Activated CD4-positive, alpha-beta T cell treated with anti-CD3 and anti-CD28 coated beads, Interleukin-2, Interleukin-4, amounts not matched to agents 100 ng/mL and 50 ng/mL, durations not matched to agents 16 hours and 8 hours (primary cell): ENCODE data around the gene APMAP.

Experiments
- DNase-seq: peaks from one replicate; pipeline ENCODE4 v3.0.0-alpha.2; 2020; ENCODE audit warnings: low spot score

Gene APMAP

GRCh38 chr20:25023356-25023755 is 30.8 kb upstream of the APMAP start:
- no peak for DNase-seq

GRCh38 chr20:25022680-25023079 is 30.1 kb upstream of the APMAP start:
- no peak for DNase-seq

DNA sequence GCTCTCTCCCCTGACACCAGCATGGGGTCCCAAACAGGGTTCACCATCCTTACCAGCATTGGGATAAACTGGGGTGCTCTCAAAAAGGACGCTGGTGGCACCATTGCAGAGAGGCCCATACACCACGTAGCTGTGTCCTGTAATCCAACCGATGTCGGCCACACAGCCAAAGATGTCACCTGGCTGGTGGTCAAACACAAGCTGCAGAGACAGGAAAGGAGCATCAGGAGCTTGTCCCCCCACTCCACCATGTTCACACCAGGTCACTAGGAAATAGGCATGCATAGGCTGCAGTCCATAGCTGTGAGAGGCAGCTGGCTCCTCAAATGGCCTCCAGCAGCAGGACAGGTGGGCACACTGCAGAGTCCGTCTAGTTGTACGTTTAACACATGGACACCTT is 28.8 kb upstream of the APMAP start:
- DNase-seq: no peak

- no peak for DNase-seq
These were observed 28.4 kb upstream of the APMAP start for GRCh38 chr20:25020901-25021301.

DNA sequence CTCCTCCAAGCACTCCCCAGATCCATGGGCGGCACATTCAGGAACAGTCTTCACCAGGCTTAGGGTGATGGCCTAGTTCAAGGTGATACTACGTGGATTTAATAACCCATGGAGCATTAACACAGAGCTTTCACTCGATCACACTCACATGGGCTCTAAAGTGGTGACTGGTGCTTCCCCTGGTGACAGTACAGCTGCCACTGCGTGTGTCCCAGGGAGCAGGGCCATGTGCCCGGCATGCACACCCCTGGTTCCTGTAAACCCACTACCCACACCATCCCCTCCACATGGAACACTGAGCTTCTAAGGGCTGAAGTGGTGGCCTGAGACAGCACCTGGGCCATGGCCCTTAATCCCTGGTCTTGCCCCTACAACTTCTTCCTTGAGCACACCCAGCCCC is 27.8 kb upstream of the APMAP start:
- DNase-seq: no peak

DNA sequence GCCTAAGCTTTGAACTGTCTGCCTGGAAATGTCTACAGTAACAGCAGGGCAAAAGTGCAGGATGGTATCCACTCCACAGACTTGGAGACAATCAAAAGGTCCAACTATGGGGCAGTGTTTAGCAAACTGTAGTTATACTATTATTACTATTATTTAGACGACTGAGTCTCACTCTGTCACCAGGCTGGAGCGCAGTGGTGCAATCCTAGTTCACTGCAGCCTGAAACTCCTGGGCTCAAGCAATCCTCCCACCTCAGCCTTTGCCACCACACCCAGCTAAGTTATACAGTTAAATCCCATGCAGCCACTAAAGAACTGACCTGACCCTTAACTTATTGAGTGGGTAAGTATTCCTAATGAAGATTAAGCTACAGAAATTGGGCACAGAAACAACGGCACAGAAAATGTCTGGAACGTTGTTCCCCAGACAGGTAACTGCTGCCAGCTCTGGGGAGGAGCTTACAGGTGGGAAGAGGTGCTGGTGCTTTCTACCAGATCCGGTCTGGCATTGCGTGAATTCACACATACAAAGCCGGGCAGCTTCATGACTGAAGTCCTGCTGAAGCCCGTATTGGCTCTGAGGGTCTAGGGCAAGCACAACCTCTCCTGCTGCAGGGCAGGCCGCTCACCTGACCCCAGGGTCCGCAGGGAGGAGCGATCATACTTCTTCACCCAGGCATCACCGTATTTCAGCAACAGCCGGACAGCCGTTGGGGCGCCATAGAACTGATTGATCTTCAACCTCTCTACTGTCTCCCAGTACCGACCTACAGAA is 27.0 kb upstream of the APMAP start:
- DNase-seq: no peak

GRCh38 chr20:25018841-25019240 is 26.3 kb upstream of the APMAP start:
- no peak for DNase-seq

GRCh38 chr20:25018425-25018824 is 25.9 kb upstream of the APMAP start:
- no peak for DNase-seq

GRCh38 chr20:25017257-25017803 is 24.8 kb upstream of the APMAP start:
- DNase-seq: no peak

- DNase-seq: no peak
These were observed 23.9 kb upstream of the APMAP start for GRCh38 chr20:25016471-25016870.

GRCh38 chr20:25015986-25016385 is 23.4 kb upstream of the APMAP start:
- DNase-seq: no peak

GRCh38 chr20:25014816-25015215 is 22.3 kb upstream of the APMAP start:
- DNase-seq: no peak

DNA sequence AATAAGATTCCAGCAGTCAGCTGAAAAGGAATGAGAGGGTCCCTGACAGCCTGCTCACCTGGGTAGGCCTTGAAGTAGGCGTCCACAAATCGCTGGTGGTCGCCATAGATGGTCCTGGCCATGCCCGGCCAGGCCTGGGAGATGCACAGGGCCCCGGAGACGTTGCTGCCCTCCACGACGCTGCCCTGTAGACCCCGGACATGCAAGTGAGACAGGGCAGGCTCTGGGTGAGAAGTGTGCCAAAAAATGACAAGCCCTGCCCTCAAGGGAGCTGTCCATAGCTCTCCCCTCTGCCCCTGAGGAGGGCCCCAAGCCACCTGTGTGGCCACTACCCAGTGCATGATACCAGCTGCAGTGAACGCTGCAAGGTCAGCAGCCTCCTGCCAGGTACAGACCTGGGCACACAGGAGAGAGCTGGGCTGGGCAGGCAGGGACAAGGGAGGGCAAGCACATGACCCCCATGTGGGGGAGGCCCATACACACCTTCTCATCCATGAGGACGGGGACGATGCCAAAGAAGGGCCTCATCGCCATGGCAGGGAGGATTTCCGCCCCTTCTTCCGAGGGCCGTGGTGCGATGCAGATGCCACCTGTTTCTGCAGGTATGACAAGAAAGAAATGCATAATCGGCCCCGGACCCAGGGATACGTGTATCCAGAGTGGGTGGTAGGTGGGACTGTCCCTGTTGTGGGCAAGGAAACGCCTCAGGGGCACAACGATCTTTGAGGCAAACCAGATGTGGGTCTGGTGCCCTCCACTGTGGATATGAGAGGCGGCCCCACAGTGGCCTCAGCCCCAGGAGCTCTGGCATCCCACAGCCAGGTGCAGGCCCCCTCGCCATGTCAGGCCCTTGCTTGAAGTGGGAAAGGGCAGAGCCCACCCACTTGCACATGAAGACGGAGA is 21.2 kb upstream of the APMAP start:
- no peak for DNase-seq

- no peak for DNase-seq
These were observed 20.2 kb upstream of the APMAP start for GRCh38 chr20:25012616-25013189.

DNA sequence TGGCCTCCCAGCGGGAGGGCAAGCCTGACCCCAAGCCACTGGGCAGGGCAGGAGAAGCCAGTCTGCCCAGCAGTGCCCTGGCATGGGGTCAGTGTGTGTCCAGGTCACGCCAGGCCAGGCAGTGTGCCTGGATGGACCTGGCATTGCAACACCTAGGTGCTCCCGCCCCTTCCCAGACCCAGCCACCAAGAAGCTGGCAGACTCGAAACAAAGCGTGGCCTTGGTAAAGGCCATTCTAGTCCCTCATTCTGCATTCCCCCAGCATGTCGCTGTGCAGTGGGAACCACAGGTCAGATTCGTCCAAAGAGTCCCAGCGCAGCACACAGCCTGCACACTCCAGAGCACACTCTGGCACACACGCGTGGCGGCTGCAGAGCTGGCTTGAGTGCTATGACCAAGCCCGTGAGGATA is 19.3 kb upstream of the APMAP start:
- no peak for DNase-seq

GRCh38 chr20:25011261-25011660 is 18.7 kb upstream of the APMAP start:
- DNase-seq: no peak

DNA sequence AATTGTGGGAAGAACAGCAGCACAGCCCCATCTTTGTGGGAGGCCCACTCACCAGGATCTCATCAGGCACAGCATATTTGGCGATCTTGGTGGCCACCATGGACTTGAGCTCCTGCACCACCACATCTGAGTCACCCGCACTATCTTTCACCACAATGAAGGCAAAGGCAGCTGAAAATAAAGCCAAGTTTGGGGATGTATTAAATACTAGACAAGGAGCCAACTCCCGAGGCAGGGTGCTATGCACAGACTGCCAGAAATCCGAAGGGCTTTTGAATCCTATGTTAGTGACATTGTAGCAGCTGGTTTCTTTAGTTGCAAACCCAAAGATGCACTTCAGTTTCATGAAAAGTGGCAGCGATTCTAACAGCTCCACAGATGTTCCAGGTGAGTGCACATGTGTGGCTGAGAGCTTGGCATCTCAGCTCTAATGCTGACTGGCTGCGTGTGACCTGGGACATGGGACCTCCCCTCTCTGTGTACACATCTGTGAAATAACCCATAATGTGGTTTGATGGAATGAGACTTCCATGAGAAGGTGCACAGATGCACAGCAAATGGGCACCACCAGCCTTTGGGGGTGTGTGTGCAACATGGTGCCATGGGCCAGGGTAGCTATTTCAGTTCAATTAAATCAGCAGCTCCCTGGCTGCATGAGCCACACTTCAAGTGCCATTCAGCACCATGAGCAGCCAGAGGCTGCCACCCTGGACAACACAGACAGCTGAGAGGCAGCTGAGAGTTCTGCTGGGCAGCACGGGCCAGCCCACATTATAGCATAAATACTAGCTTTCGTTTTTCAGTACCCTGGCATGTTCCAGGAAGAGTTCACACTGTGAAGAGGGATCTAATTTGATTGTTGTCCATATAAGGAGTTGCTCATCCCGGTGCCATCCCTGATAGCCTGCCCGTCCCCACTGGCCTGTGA is 16.9 kb upstream of the APMAP start:
- no peak for DNase-seq

- no peak for DNase-seq
These were observed 16.1 kb upstream of the APMAP start for GRCh38 chr20:25008388-25009217.

GRCh38 chr20:25007491-25008305 is 15.1 kb upstream of the APMAP start:
- no peak for DNase-seq
